ENCODE data around the gene HTRA3.

Gene HTRA3

GRCh38 chr4:8224267-8224974, 45.1 kb upstream of the HTRA3 start:
- H3K27ac ChIP-seq, result no peak overlapping the region
- ChIA-PET POLR2A (ENCODE audit: low non-redundant PET) (no interaction called here), CTCF (interaction anchor here (0.6 kb wide), 1 partner anchor 1165 kb away, joined by 3 read pairs; no protein-coding TSS in a partner anchor)
- TF ChIP-seq, protein P1, sequence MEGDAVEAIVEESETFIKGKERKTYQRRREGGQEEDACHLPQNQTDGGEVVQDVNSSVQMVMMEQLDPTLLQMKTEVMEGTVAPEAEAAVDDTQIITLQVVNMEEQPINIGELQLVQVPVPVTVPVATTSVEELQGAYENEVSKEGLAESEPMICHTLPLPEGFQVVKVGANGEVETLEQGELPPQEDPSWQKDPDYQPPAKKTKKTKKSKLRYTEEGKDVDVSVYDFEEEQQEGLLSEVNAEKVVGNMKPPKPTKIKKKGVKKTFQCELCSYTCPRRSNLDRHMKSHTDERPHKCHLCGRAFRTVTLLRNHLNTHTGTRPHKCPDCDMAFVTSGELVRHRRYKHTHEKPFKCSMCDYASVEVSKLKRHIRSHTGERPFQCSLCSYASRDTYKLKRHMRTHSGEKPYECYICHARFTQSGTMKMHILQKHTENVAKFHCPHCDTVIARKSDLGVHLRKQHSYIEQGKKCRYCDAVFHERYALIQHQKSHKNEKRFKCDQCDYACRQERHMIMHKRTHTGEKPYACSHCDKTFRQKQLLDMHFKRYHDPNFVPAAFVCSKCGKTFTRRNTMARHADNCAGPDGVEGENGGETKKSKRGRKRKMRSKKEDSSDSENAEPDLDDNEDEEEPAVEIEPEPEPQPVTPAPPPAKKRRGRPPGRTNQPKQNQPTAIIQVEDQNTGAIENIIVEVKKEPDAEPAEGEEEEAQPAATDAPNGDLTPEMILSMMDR (conservative IDR thresholded peaks at IDR 0.05; ENCODE audit: low read depth), result no peak
- DNase-seq (ENCODE audit: low spot score), result no peak

DNA sequence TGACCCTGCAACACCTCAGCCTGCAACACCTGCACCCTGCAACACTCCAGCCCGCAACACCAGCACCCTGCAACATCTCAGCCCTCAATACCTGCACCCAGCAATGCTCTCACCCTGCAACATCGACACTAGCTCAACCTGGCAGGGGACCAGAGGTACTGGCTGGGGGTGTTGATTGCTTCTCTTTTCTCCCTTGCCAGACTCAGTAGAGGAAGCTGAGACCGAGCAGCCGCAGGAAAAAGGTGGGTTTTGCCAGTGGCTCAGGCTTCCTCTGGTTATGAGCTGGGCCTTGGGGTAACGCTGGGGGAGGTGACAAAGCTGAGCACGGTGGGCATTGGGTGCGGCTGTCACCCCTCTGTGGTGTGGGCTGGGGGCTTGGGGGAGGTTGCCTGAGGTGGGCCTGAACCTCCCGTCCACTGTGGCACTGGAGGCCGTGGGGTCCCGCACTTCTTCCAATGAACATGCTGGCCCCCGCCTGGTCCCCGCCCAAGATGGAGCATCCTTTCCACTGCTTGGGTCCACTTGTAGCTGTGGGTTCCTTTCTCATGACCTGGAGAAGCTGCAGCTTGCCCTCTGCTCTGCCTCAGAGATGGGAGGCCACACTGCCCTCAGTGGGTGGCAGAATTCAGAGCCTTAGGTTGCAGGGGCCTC, 44.5 kb upstream of the HTRA3 start:
- no peak for DNase-seq (ENCODE audit: low spot score)
- peak overlapping the region; percentile 82 for H3K27ac ChIP-seq
- ChIA-PET CTCF (no interaction called here), POLR2A (ENCODE audit: low non-redundant PET) (no interaction called here)
- TF ChIP-seq, protein P1 (conservative IDR thresholded peaks at IDR 0.05; ENCODE audit: low read depth), result no peak

- POLR2A ChIA-PET (ENCODE audit: low non-redundant PET), result no interaction called here
- DNase-seq (ENCODE audit: low spot score), result no peak
- CTCF ChIA-PET, result no interaction called here
- TF ChIP-seq, protein P1 (conservative IDR thresholded peaks at IDR 0.05; ENCODE audit: low read depth), result no peak
- H3K27ac ChIP-seq, result peak overlapping the region; percentile 82
Measured at GRCh38 chr4:8225706-8226443, 43.7 kb upstream of the HTRA3 start.

DNA sequence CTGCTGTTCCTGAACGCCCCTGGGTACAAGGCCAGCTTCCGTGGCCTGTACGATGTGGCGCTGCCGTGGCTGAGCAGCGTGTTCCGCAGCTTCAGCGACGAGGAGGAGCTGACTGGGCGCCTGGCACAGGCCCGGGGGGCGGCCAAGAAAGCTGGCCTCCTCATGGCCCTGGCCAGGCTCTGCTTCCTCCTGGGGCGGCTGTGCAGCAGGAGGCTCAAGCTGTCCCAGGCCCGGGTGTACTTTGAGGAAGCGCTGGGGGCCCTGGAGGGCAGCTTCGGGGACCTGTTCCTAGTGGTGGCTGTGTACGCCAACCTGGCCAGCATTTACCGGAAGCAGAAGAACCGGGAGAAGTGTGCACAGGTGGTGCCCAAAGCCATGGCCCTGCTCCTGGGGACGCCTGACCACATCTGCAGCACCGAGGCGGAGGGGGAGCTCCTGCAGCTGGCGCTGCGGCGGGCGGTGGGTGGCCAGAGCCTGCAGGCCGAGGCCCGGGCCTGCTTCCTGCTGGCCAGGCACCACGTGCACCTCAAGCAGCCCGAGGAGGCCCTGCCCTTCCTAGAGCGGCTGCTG, 42.3 kb upstream of the HTRA3 start:
- DNase-seq (ENCODE audit: low spot score), result no peak
- TF ChIP-seq, protein P1 (conservative IDR thresholded peaks at IDR 0.05; ENCODE audit: low read depth), result no peak
- peak overlapping the region; percentile 82 for H3K27ac ChIP-seq
- POLR2A ChIA-PET (ENCODE audit: low non-redundant PET), result no interaction called here
- CTCF ChIA-PET, result no interaction called here

DNA sequence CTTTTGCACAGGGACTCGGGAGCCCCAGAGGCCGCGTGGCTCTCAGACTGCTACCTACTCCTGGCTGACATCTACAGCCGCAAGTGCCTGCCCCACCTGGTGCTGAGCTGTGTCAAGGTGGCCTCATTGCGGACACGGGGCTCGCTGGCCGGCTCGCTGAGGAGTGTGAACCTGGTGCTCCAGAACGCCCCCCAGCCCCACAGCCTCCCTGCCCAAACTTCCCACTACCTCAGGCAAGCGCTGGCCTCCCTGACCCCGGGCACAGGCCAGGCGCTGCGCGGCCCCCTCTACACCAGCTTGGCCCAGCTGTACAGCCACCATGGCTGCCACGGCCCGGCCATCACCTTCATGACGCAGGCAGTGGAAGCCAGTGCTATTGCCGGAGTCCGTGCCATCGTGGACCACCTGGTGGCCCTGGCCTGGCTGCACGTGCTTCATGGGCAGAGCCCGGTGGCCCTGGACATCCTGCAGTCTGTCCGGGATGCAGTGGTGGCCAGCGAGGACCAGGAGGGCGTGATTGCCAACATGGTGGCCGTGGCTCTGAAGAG, 41.7 kb upstream of the HTRA3 start:
- ChIA-PET CTCF (no interaction called here), POLR2A (ENCODE audit: low non-redundant PET) (no interaction called here)
- peak overlapping the region; percentile 82 for H3K27ac ChIP-seq
- no peak for DNase-seq (ENCODE audit: low spot score)
- TF ChIP-seq, protein P1 (conservative IDR thresholded peaks at IDR 0.05; ENCODE audit: low read depth), result no peak

All from RWPE1 (cell line).